Erythroblast (primary cell): ENCODE results near the gene PSMB1.

Experiments
- GATA1 ChIP-seq: IDR thresholded peaks from 2 replicates; pipeline ENCODE4 v1.6.1; 2011; ENCODE audit warnings: low read depth, mild to moderate bottlenecking, control low read depth, low read length, moderate library complexity
- POLR2A ChIP-seq: IDR thresholded peaks from 2 replicates; pipeline ENCODE4 v1.6.1; 2011; ENCODE audit warnings: mild to moderate bottlenecking, low read length

DNA sequence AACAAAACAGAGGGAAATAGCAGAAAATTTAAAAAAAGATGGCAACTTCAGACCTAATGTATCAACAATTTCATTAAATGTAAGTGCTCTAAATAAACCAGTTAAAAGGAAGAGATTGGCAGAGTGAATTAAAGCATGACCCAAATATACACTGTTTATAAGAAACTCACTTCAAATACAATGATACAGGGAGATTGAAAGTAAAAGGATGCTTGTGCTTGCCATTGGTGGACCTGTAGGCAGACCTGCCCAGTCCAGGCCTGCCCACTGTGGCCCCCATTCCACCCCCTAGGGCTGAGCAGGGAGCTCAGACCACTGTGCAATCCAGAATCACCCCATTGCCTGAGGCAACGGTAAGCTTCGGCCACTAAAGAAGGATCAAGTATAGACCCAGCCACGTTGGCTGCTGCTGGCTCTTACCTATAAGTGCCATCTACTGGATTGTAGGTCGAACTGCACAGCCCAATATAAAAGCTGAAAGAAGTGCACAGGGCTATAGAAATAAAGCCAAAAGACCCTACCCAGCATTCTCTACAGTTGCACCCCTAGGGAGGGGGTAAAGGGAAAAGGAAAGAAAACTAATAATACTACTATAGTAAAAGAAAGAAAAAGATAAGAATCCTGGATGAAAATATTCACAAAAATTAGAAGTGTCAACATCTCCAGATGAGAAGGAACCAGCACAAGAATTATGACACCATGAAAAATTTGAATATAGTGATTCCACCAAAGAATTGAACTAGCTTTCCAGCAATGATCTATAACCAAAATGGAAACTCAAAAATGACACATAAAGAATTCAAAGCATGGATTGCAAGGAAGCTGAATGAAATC, 36.1 kb downstream of the PSMB1 start:
- TF ChIP-seq POLR2A (no peak), GATA1 (no peak)
